Activated CD4-positive, alpha-beta T cell treated with anti-CD3 and anti-CD28 coated beads for 4 hours (primary cell): ENCODE results near the gene ZNF384.

Source experiments
- DNase-seq, 2 donors: peaks; one replicate each; pipeline ENCODE4 v3.0.0-alpha.2; 2020

The ZNF384 gene

DNA sequence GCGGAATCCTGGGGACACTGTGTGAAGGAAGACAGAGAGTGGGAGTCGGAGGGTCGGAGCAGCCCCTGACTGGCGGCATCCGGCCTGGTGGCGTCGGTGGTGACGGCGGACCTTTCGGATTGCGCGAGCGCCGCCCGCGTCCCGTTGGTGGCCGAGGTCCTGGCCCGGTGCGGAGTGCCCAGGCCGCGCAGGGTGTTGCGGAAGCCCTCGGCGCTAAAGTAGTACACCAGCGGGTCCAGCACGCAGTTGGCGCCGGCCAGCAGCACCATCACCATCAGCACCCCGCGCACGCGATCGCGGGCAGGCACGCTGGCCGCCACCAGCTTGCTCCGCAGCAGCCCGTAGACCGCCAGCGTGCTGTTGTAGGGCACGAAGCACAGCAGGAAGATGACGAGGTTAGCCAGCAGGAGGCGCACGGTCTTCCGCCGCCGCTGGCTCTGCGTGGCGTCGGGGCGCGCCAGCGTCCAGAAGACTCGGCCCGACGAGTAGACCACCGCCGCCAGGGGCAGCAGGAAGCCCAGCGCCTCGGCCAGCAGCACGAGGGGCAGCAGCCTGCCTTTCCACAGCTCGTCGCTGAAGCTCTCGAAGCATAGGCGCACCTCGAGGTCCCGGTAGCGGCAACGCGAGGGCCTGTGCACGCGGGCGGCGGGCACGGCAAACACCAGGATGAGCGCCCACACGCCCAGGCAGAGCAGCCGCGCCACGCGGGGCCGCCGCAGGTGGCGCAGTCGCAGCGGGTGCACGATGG is 68.9 kb downstream of the ZNF384 start:
- DNase-seq, result peak; percentile 46 to 54

DNA sequence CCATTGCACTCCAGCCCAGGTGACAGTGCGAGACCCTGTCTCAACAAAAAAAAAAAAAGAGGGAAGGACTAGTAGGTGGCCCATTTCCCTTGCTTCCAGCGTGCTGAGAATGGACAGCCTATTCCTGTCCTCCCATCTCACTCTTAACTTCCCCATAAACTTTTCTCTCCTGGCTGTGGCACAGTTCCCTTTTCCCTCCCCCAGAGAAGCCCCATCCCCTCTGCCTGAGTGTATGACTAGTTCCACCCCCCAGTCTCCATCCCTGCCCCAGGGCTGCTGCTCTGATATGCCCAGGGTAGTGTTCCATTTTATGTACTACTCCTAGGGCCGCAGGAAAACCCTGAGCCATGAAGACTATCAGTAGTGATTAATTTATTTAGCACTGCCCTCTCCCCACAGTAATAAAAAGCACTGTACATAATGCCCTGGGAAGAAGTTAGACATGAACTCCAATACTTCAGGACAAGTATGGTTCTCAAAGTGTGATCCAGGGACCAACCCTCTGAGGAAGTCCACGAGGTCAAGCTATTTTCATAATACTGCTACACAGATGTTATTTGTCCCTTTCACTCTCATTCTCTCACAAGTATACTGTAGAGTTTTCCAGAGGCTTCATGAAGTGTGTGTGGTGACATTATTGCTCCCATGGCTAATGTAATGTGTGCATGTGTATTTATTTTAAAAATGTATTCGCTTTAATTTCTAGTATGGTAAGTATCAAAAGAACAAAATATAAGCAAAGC is 70.5 kb downstream of the ZNF384 start:
- no peak for DNase-seq
